Progenitor cell of endocrine pancreas (in vitro differentiated cells): ENCODE data around the gene PLCL1. TPM values are rescaled to one million over a fixed set of nuclear protein-coding genes. Genes with fewer than 3 reads are reported as not detected.

Source experiments
- DNase-seq: peaks from one replicate; pipeline ENCODE4 v3.0.0; 2021; ENCODE audit warnings: low spot score; ENCODE audit not compliant: unreplicated experiment
- H3K27ac Mint-ChIP-seq: 2 replicates; pipeline ENCODE4 v1.8.0; 2021; ENCODE audit warnings: mild to moderate bottlenecking, moderate library complexity, mixed read lengths
- H3K27me3 Mint-ChIP-seq: 2 replicates; pipeline ENCODE4 v1.8.0; 2021; ENCODE audit warnings: mixed read lengths
- H3K36me3 Mint-ChIP-seq: 2 replicates; pipeline ENCODE4 v1.8.0; 2022; ENCODE audit warnings: mixed read lengths; ENCODE audit not compliant: insufficient read depth
- H3K4me1 Mint-ChIP-seq: 2 replicates; pipeline ENCODE4 v1.8.0; 2021; ENCODE audit warnings: low read depth, mixed read lengths
- H3K4me3 Mint-ChIP-seq: 2 replicates; pipeline ENCODE4 v1.8.0; 2021; ENCODE audit warnings: low read depth, mild to moderate bottlenecking, moderate library complexity, mixed read lengths
- H3K9me3 Mint-ChIP-seq: 2 replicates; pipeline ENCODE4 v1.8.0; 2021; ENCODE audit warnings: low read depth, mixed read lengths
- CTCF ChIP-seq: fragments of 200-600 bp; sonication (generic); IDR thresholded peaks from one replicate; pipeline ENCODE4 v1.5.0; 2021; ENCODE audit warnings: antibody characterized with exemption, mild to moderate bottlenecking; ENCODE audit not compliant: unreplicated experiment
- total RNA-seq: library from RNA; stranded (reverse); gene quantifications from 2 replicates; pipeline ENCODE4 v1.2.1, GENCODE V29; 2021

Gene PLCL1
- total RNA-seq, 1 donor from 2014 or later = 48.3 TPM

GRCh38 chr2:197925204-197925603 lies 120.8 kb downstream of the PLCL1 start:
- Mint-ChIP-seq H3K36me3 (peaks cover 9% of the 10 kb centered on the region), H3K9me3 (no peaks in the 10 kb centered on the region), H3K4me3 (no peak overlapping the region), H3K4me1 (peaks cover 13% of the 10 kb centered on the region), H3K27me3 (no peaks in the 10 kb centered on the region), H3K27ac (peak overlapping the region; percentile 20)
- TF ChIP-seq CTCF = no peak
- DNase-seq = no peak

- Mint-ChIP-seq H3K27ac (peak overlapping the region; percentile 34), H3K4me3 (no peak overlapping the region), H3K36me3 (peaks cover 7% of the 10 kb centered on the region), H3K27me3 (no peaks in the 10 kb centered on the region), H3K4me1 (peaks cover 13% of the 10 kb centered on the region), H3K9me3 (no peaks in the 10 kb centered on the region)
- no peak for DNase-seq
- TF ChIP-seq CTCF = no peak
These were observed 121.6 kb downstream of the PLCL1 start for GRCh38 chr2:197925976-197926375.

GRCh38 chr2:197926673-197927072 lies 122.3 kb downstream of the PLCL1 start:
- no peaks in the 10 kb centered on the region for H3K9me3 Mint-ChIP-seq

GRCh38 chr2:197927994-197928393 lies 123.6 kb downstream of the PLCL1 start:
- Mint-ChIP-seq H3K27ac (no peak overlapping the region), H3K4me1 (peaks cover 13% of the 10 kb centered on the region), H3K4me3 (no peak overlapping the region), H3K27me3 (no peaks in the 10 kb centered on the region), H3K9me3 (no peaks in the 10 kb centered on the region), H3K36me3 (peaks cover 6% of the 10 kb centered on the region)
- DNase-seq = no peak
- TF ChIP-seq CTCF = no peak

More at GRCh38 chr2:197926673-197927072, 122.3 kb downstream of the PLCL1 start:
- Mint-ChIP-seq H3K27me3 (no peaks in the 10 kb centered on the region), H3K36me3 (peaks cover 6% of the 10 kb centered on the region), H3K27ac (no peak overlapping the region), H3K4me3 (no peak overlapping the region), H3K4me1 (peaks cover 11% of the 10 kb centered on the region)
- DNase-seq = no peak
- no peak for TF ChIP-seq CTCF

GRCh38 chr2:197929008-197929885 lies 124.9 kb downstream of the PLCL1 start:
- no peak for DNase-seq
- no peak for TF ChIP-seq CTCF
- H3K4me1 Mint-ChIP-seq = peaks cover 13% of the 10 kb centered on the region
- H3K27ac Mint-ChIP-seq = peak overlapping the region; percentile 54
- no peaks in the 10 kb centered on the region for H3K9me3 Mint-ChIP-seq
- peaks cover 4% of the 10 kb centered on the region for H3K36me3 Mint-ChIP-seq
- H3K4me3 Mint-ChIP-seq = no peak overlapping the region
- H3K27me3 Mint-ChIP-seq = no peaks in the 10 kb centered on the region
